GM23338 (cell line): ENCODE data around the gene MBD2. TPM values are rescaled to one million over a fixed set of nuclear protein-coding genes. Genes with fewer than 3 reads are reported as not detected.

Experiments
- ATAC-seq: fragments of 200-7000 bp; cut with Tn5 transposase; 3 replicates; pipeline ENCODE4 v1.9.1; 2020
- DNase-seq: peaks from one replicate; pipeline ENCODE4 v3.0.0-alpha.2; 2015; ENCODE audit warnings: low spot score
- H2AFZ ChIP-seq: fragments of 200-600 bp; sonication (generic); 2 replicates; pipeline ENCODE4 v1.8.0; 2016; ENCODE audit warnings: antibody characterized with exemption, mild to moderate bottlenecking, moderate library complexity
- H3F3A ChIP-seq: fragments of 200-600 bp; sonication (generic); replicated peaks from 2 replicates; pipeline ENCODE4 v1.8.0; 2017; ENCODE audit warnings: antibody characterized with exemption, mixed run types, low read depth
- H3K27ac ChIP-seq: fragments of 200-600 bp; sonication (generic); 2 replicates; pipeline ENCODE4 v1.6.1; 2016; ENCODE audit warnings: low read depth
- H3K27me3 ChIP-seq: fragments of 200-600 bp; sonication (generic); 2 replicates; pipeline ENCODE4 v1.8.0; 2016; ENCODE audit warnings: mild to moderate bottlenecking, mixed run types, moderate library complexity; ENCODE audit not compliant: insufficient read depth
- H3K36me3 ChIP-seq: fragments of 200-600 bp; sonication (generic); 2 replicates; pipeline ENCODE4 v1.8.0; 2016; ENCODE audit warnings: mild to moderate bottlenecking; ENCODE audit not compliant: insufficient read depth
- H3K4me1 ChIP-seq: fragments of 200-600 bp; sonication (generic); 2 replicates; pipeline ENCODE4 v1.8.0; 2016; ENCODE audit warnings: mild to moderate bottlenecking, moderate library complexity; ENCODE audit not compliant: insufficient read depth
- H3K4me2 ChIP-seq: fragments of 200-600 bp; sonication (generic); 2 replicates; pipeline ENCODE4 v1.7.1; 2017; ENCODE audit warnings: mixed run types
- H3K4me3 ChIP-seq: fragments of 200-600 bp; sonication (generic); 2 replicates; pipeline ENCODE4 v1.6.1; 2016; ENCODE audit warnings: mixed run types
- H3K79me2 ChIP-seq: fragments of 200-600 bp; sonication (generic); replicated peaks from 2 replicates; pipeline ENCODE4 v1.8.0; 2017; ENCODE audit warnings: mild to moderate bottlenecking; ENCODE audit not compliant: insufficient read depth
- H3K9me2 ChIP-seq: fragments of 200-600 bp; sonication (generic); 2 replicates; pipeline ENCODE4 v1.8.0; 2017; ENCODE audit not compliant: insufficient read depth
- H4K20me1 ChIP-seq: fragments of 200-600 bp; sonication (generic); replicated peaks from 2 replicates; pipeline ENCODE4 v1.8.0; 2017; ENCODE audit warnings: mild to moderate bottlenecking; ENCODE audit not compliant: insufficient read depth
- H3K27ac Mint-ChIP-seq: 2 replicates; pipeline ENCODE4 v1.8.0; 2020; ENCODE audit warnings: inconsistent platforms, mild to moderate bottlenecking, moderate library complexity, mixed read lengths
- H3K27me3 Mint-ChIP-seq: 3 replicates; pipeline ENCODE4 v1.8.0; 2022; ENCODE audit warnings: low read depth, mild to moderate bottlenecking, moderate library complexity, mixed read lengths, inconsistent platforms; ENCODE audit not compliant: insufficient read depth, poor library complexity
- H3K36me3 Mint-ChIP-seq: 3 replicates; pipeline ENCODE4 v1.8.0; 2021; ENCODE audit warnings: low read depth, mild to moderate bottlenecking, inconsistent platforms, moderate library complexity, mixed read lengths
- H3K4me1 Mint-ChIP-seq: 3 replicates; pipeline ENCODE4 v1.8.0; 2020; ENCODE audit warnings: mild to moderate bottlenecking, inconsistent platforms, mixed read lengths
- H3K4me3 Mint-ChIP-seq: 3 replicates; pipeline ENCODE4 v1.8.0; 2021; ENCODE audit warnings: moderate library complexity, mild to moderate bottlenecking, inconsistent platforms, mixed read lengths
- H3K9me3 Mint-ChIP-seq: 3 replicates; pipeline ENCODE4 v1.8.0; 2020; ENCODE audit warnings: moderate library complexity, mild to moderate bottlenecking, inconsistent platforms, mixed read lengths
- EZH2 ChIP-seq: fragments of 200-600 bp; sonication (generic); IDR thresholded peaks from one replicate; pipeline ENCODE4 v1.8.0; 2017; ENCODE audit warnings: antibody characterized with exemption, mild to moderate bottlenecking, low read depth; ENCODE audit not compliant: unreplicated experiment
- NANOG ChIP-seq: IDR thresholded peaks from 2 replicates; pipeline ENCODE4 v1.6.1; 2016; ENCODE audit warnings: antibody characterized with exemption, borderline replicate concordance
- polyA plus RNA-seq: library from polyadenylated mRNA; unstranded; fragments of >200 nt; fragmentation: Nextera tagmentation; extraction: Ambion mirVana; gene quantifications from 2 replicates; pipeline ENCODE4 v1.2.1, GENCODE V29; 2016
- total RNA-seq: library from RNA; depleted of rRNA; stranded (reverse); fragments of >200 nt; shearing (Covaris generic); gene quantifications from 2 replicates; pipeline ENCODE4 v1.2.3, GENCODE V29; 2014
- TF ChIP-seq, protein P1 (sequence below): IDR thresholded peaks from 2 replicates; pipeline ENCODE4 v1.6.1; 2016; ENCODE audit warnings: antibody characterized with exemption
- TF ChIP-seq, protein P2 (sequence below): fragments of 250-450 bp; sonication (Bioruptor Pico); IDR thresholded peaks from 2 replicates; pipeline ENCODE4 v1.5.0; 2020; ENCODE audit warnings: mild to moderate bottlenecking, moderate library complexity

MBD2 gene
- total and polyA plus RNA-seq, 2 experiments from 2014 or later: 11.2 to 39.2 TPM

DNA sequence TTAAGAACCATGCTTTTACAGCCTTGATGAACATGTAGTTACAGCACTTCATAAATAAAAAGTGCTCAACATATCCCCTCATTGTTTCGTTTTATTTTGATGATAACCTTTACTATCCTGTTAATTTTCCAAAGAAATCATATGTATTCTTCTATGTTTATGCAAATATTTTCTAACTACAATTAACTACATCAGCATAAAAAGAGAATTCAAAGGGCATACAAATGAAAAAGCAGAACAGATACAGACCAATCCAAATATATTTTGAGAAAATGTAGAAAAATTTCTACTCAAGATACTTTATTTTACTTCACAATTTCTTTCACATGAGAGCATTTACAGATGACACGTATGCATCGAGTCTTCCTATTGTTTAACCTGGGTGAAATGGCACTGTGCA is 69.1 kb downstream of the MBD2 start:
- H3K4me3 Mint-ChIP-seq: no peak overlapping the region
- Histone ChIP-seq H3K4me2 (no peak overlapping the region), H2AFZ (no peak overlapping the region), H3K9me2 (0 out of 2 replicates have a peak, but pooled peaks cover 4% of the 10 kb centered on the region), H3F3A (no peaks in the 10 kb centered on the region), H4K20me1 (no peaks in the 10 kb centered on the region), H3K36me3 (no peaks in the 10 kb centered on the region), H3K27me3 (no peaks in the 10 kb centered on the region), H3K4me3 (no peak overlapping the region), H3K4me1 (no peaks in the 10 kb centered on the region), H3K79me2 (no peaks in the 10 kb centered on the region), H3K27ac (no peak overlapping the region)
- ATAC-seq (no peak), DNase-seq (no peak)
- no peaks in the 10 kb centered on the region for H3K9me3 Mint-ChIP-seq
- peaks cover 5% of the 10 kb centered on the region; the same call in 2 of the 3 replicates for H3K4me1 Mint-ChIP-seq
- H3K36me3 Mint-ChIP-seq: no peaks in the 10 kb centered on the region
- H3K27me3 Mint-ChIP-seq: no peaks in the 10 kb centered on the region
- H3K27ac Mint-ChIP-seq: no peak overlapping the region
- TF ChIP-seq, protein P1, sequence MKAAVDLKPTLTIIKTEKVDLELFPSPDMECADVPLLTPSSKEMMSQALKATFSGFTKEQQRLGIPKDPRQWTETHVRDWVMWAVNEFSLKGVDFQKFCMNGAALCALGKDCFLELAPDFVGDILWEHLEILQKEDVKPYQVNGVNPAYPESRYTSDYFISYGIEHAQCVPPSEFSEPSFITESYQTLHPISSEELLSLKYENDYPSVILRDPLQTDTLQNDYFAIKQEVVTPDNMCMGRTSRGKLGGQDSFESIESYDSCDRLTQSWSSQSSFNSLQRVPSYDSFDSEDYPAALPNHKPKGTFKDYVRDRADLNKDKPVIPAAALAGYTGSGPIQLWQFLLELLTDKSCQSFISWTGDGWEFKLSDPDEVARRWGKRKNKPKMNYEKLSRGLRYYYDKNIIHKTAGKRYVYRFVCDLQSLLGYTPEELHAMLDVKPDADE: no peak
- TF ChIP-seq, protein P2, sequence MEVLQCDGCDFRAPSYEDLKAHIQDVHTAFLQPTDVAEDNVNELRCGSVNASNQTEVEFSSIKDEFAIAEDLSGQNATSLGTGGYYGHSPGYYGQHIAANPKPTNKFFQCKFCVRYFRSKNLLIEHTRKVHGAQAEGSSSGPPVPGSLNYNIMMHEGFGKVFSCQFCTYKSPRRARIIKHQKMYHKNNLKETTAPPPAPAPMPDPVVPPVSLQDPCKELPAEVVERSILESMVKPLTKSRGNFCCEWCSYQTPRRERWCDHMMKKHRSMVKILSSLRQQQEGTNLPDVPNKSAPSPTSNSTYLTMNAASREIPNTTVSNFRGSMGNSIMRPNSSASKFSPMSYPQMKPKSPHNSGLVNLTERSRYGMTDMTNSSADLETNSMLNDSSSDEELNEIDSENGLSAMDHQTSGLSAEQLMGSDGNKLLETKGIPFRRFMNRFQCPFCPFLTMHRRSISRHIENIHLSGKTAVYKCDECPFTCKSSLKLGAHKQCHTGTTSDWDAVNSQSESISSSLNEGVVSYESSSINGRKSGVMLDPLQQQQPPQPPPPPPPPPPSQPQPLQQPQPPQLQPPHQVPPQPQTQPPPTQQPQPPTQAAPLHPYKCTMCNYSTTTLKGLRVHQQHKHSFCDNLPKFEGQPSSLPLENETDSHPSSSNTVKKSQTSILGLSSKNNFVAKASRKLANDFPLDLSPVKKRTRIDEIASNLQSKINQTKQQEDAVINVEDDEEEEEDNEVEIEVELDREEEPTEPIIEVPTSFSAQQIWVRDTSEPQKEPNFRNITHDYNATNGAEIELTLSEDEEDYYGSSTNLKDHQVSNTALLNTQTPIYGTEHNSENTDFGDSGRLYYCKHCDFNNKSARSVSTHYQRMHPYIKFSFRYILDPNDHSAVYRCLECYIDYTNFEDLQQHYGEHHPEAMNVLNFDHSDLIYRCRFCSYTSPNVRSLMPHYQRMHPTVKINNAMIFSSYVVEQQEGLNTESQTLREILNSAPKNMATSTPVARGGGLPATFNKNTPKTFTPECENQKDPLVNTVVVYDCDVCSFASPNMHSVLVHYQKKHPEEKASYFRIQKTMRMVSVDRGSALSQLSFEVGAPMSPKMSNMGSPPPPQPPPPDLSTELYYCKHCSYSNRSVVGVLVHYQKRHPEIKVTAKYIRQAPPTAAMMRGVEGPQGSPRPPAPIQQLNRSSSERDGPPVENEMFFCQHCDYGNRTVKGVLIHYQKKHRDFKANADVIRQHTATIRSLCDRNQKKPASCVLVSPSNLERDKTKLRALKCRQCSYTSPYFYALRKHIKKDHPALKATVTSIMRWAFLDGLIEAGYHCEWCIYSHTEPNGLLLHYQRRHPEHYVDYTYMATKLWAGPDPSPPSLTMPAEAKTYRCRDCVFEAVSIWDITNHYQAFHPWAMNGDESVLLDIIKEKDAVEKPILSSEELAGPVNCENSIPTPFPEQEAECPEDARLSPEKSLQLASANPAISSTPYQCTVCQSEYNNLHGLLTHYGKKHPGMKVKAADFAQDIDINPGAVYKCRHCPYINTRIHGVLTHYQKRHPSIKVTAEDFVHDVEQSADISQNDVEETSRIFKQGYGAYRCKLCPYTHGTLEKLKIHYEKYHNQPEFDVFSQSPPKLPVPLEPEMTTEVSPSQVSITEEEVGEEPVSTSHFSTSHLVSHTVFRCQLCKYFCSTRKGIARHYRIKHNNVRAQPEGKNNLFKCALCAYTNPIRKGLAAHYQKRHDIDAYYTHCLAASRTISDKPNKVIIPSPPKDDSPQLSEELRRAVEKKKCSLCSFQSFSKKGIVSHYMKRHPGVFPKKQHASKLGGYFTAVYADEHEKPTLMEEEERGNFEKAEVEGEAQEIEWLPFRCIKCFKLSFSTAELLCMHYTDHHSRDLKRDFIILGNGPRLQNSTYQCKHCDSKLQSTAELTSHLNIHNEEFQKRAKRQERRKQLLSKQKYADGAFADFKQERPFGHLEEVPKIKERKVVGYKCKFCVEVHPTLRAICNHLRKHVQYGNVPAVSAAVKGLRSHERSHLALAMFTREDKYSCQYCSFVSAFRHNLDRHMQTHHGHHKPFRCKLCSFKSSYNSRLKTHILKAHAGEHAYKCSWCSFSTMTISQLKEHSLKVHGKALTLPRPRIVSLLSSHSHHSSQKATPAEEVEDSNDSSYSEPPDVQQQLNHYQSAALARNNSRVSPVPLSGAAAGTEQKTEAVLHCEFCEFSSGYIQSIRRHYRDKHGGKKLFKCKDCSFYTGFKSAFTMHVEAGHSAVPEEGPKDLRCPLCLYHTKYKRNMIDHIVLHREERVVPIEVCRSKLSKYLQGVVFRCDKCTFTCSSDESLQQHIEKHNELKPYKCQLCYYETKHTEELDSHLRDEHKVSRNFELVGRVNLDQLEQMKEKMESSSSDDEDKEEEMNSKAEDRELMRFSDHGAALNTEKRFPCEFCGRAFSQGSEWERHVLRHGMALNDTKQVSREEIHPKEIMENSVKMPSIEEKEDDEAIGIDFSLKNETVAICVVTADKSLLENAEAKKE (CRISPR knock-in tag): no peak

DNA sequence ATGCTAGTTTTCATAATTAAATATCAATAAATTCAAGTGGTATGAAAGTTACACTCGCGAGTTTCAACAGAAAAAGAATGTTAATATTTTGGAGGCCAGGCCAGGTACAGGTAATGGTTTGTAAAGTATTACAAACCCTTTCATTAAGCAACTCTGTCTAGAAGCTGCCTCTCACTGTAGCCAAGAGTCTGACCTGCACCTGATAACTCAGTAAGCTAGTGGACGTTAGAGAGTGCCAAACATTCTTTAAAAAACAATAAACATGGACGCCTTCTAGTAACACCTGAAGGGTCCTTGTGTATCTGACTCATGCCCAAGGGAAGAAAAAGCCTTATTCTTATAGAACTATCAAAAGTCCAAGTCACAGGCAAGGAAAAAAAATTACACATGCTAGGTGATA is 70.2 kb downstream of the MBD2 start:
- Mint-ChIP-seq H3K27ac (no peak overlapping the region), H3K4me1 (peaks cover 10% of the 10 kb centered on the region), H3K4me3 (no peak overlapping the region), H3K9me3 (no peaks in the 10 kb centered on the region), H3K27me3 (no peaks in the 10 kb centered on the region), H3K36me3 (no peaks in the 10 kb centered on the region)
- Histone ChIP-seq H3K36me3 (no peaks in the 10 kb centered on the region), H3K4me2 (no peak overlapping the region), H4K20me1 (no peaks in the 10 kb centered on the region), H3K27me3 (no peaks in the 10 kb centered on the region), H3K4me1 (0 out of 2 replicates have a peak, but pooled peaks cover 7% of the 10 kb centered on the region), H3K9me2 (no peaks in the 10 kb centered on the region; the same call in 1 of the 2 replicates), H3F3A (no peaks in the 10 kb centered on the region), H3K4me3 (no peak overlapping the region), H3K27ac (no peak overlapping the region), H2AFZ (no peak overlapping the region), H3K79me2 (no peaks in the 10 kb centered on the region)
- ATAC-seq (no peak), DNase-seq (no peak)
- TF ChIP-seq NANOG: no peak
- TF ChIP-seq, protein P1: no peak
- no peak for TF ChIP-seq EZH2
